PC-9 (cell line): ENCODE results near the gene MINDY4B. TPM values are rescaled to one million over a fixed set of nuclear protein-coding genes. Genes with fewer than 3 reads are reported as not detected.

Experiments used
- BruUV-seq: library from RNA; stranded (reverse); fragments of 400-500 nt; replicated peaks from 2 replicates; lab custom pipeline; 2021; lab: Mats Ljungman, UMichigan
- CTCF ChIA-PET: fragments of 300-600 bp; sonication (Branson Sonifier 250); formaldehyde crosslinking; loops from one replicate; lab custom pipeline; 2022; ENCODE audit warnings: antibody characterized with exemption; lab: Charles Lee
- POLR2A ChIA-PET: fragments of 300-600 bp; sonication (Branson Sonifier 250); formaldehyde crosslinking; loops from one replicate; lab custom pipeline; 2022; ENCODE audit warnings: antibody characterized with exemption; ENCODE audit not compliant: unreplicated experiment; lab: Charles Lee
- DNase-seq, 2 experiments: peaks; one replicate each; pipeline versions ENCODE4 v3.0.0 to v3.0.0-alpha.2; 2015 to 2022; ENCODE audit warnings: mixed read lengths in 1 of 2
- H2AFZ ChIP-seq: fragments of 200-600 bp; sonication (generic); 2 replicates; pipeline ENCODE4 v1.8.1; 2017; ENCODE audit warnings: antibody characterized with exemption
- H3F3A ChIP-seq: fragments of 200-600 bp; sonication (generic); 2 replicates; pipeline ENCODE4 v1.8.1; 2017; ENCODE audit warnings: antibody characterized with exemption, mild to moderate bottlenecking, low read depth; ENCODE audit not compliant: insufficient read depth
- H3K27ac ChIP-seq: fragments of 200-600 bp; sonication (generic); 2 replicates; pipeline ENCODE4 v1.6.1; 2016; ENCODE audit warnings: mixed run types
- H3K27me3 ChIP-seq: fragments of 200-600 bp; sonication (generic); 2 replicates; pipeline ENCODE4 v1.6.1; 2016; ENCODE audit warnings: low read depth, mixed run types; ENCODE audit not compliant: insufficient read depth
- H3K36me3 ChIP-seq: fragments of 200-600 bp; sonication (generic); 2 replicates; pipeline ENCODE4 v1.6.1; 2016; ENCODE audit warnings: low read depth, mixed run types
- H3K4me1 ChIP-seq: fragments of 200-600 bp; sonication (generic); replicated peaks from 2 replicates; pipeline ENCODE4 v1.6.1; 2016; ENCODE audit warnings: mixed run types; ENCODE audit not compliant: insufficient read depth
- H3K4me2 ChIP-seq: fragments of 200-600 bp; sonication (generic); 2 replicates; pipeline ENCODE4 v1.6.1; 2017; ENCODE audit warnings: mixed run types
- H3K4me3 ChIP-seq: fragments of 200-600 bp; sonication (generic); 2 replicates; pipeline ENCODE4 v1.6.1; 2016; ENCODE audit warnings: mixed run types
- H3K79me2 ChIP-seq: fragments of 200-600 bp; sonication (generic); 2 replicates; pipeline ENCODE4 v1.6.1; 2017; ENCODE audit warnings: low read depth, mixed run types
- H3K9me2 ChIP-seq: fragments of 200-600 bp; sonication (generic); 2 replicates; pipeline ENCODE4 v1.8.1; 2017; ENCODE audit warnings: mild to moderate bottlenecking; ENCODE audit not compliant: insufficient read depth
- H3K9me3 ChIP-seq: fragments of 200-600 bp; sonication (generic); 2 replicates; pipeline ENCODE4 v1.8.1; 2016; ENCODE audit warnings: low read depth; ENCODE audit not compliant: insufficient read depth
- H4K20me1 ChIP-seq: fragments of 200-600 bp; sonication (generic); 2 replicates; pipeline ENCODE4 v1.8.1; 2017; ENCODE audit not compliant: insufficient read depth
- CTCF ChIP-seq: fragments of 200-600 bp; sonication (generic); conservative IDR thresholded peaks from 2 replicates; pipeline ENCODE4 v1.6.1; 2017; ENCODE audit warnings: mixed run types, antibody characterized with exemption, mild to moderate bottlenecking, moderate library complexity
- EZH2 ChIP-seq: fragments of 200-600 bp; sonication (generic); IDR thresholded peaks from 2 replicates; pipeline ENCODE4 v1.8.0; 2017; ENCODE audit warnings: antibody characterized with exemption, low read depth
- intact Hi-C: fragments of 100-400 bp; cut with micrococcal nuclease; formaldehyde crosslinking; loops from one replicate; pipeline ENCODE4 v1.10.0; 2022; ENCODE audit not compliant: unreplicated experiment
- total RNA-seq: library from RNA; stranded (reverse); gene quantifications from 2 replicates; pipeline ENCODE4 v1.2.3, GENCODE V29; 2021

Gene MINDY4B
- total RNA-seq, 1 experiment from 2014 or later, result not detected

DNA sequence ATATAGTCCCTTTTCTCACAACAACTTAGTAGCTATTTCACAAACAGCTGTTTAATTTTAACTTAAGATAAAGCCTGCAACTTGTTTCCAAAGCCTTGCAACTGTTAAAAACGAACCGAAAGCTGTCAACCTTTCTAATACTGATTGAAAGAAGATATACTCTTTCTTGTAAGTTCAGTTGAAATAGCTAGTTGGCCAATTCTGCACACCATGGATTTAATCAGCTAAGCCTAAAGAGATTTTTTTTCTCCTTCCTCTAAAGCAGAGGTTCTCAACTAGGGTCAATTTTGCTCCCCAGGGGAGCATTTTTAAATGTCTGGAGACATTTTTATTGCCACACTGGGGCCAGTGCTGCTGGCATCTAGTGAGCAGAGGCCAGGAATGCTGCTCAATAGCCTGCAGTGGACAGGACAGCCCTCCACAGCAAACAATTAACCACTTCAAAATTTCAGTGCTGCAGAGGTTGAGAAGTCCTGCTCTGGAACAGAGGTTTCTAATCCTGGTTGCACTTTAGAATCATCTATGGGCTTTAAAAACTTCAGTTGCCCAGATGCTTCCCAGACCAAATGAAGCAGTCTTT is 26.2 kb downstream of the MINDY4B start:
- no peak overlapping the region for H2AFZ ChIP-seq
- no peaks in the 10 kb centered on the region for H3K36me3 ChIP-seq
- H3K9me3 ChIP-seq, result no peaks in the 10 kb centered on the region
- H3K9me2 ChIP-seq, result no peaks in the 10 kb centered on the region; the same call in 1 of the 2 replicates
- no peak overlapping the region for H3K27ac ChIP-seq
- no peak overlapping the region for H3K4me2 ChIP-seq
- no peak for DNase-seq
- no peak overlapping the region for H3K4me3 ChIP-seq
- ChIA-PET CTCF (no interaction called here), POLR2A (no interaction called here)
- no peaks in the 10 kb centered on the region for H4K20me1 ChIP-seq
- H3F3A ChIP-seq, result no peaks in the 10 kb centered on the region
- intact Hi-C loops, result no loop called here
- H3K79me2 ChIP-seq, result no peaks in the 10 kb centered on the region
- no peaks in the 10 kb centered on the region for H3K27me3 ChIP-seq
- H3K4me1 ChIP-seq, result no peaks in the 10 kb centered on the region
- no TSS peak for BruUV-seq
- no peak for TF ChIP-seq CTCF
- no peak for TF ChIP-seq EZH2

GRCh38 chr3:150878290-150878689 is 26.9 kb downstream of the MINDY4B start:
- no peaks in the 10 kb centered on the region for H3K79me2 ChIP-seq
- no peaks in the 10 kb centered on the region for H3K27me3 ChIP-seq
- H3K9me3 ChIP-seq, result no peaks in the 10 kb centered on the region
- H3K4me2 ChIP-seq, result no peak overlapping the region
- H3K36me3 ChIP-seq, result no peaks in the 10 kb centered on the region
- ChIA-PET CTCF (no interaction called here), POLR2A (no interaction called here)
- no peak for DNase-seq
- no peaks in the 10 kb centered on the region; the same call in 1 of the 2 replicates for H3K9me2 ChIP-seq
- intact Hi-C loops, result no loop called here
- no peak overlapping the region for H3K27ac ChIP-seq
- H3K4me1 ChIP-seq, result no peaks in the 10 kb centered on the region
- H2AFZ ChIP-seq, result no peak overlapping the region
- BruUV-seq, result no TSS peak
- no peaks in the 10 kb centered on the region for H3F3A ChIP-seq
- H3K4me3 ChIP-seq, result no peak overlapping the region
- TF ChIP-seq EZH2 (no peak), CTCF (no peak)
- no peaks in the 10 kb centered on the region for H4K20me1 ChIP-seq

- no peaks in the 10 kb centered on the region; the same call in 1 of the 2 replicates for H3K9me2 ChIP-seq
- H3F3A ChIP-seq, result no peaks in the 10 kb centered on the region
- H3K9me3 ChIP-seq, result no peaks in the 10 kb centered on the region
- no peaks in the 10 kb centered on the region for H3K27me3 ChIP-seq
- ChIA-PET POLR2A (no interaction called here), CTCF (no interaction called here)
- DNase-seq, result no peak
- H3K36me3 ChIP-seq, result no peaks in the 10 kb centered on the region
- no TSS peak for BruUV-seq
- TF ChIP-seq EZH2, result no peak
- no peak for TF ChIP-seq CTCF
- no peaks in the 10 kb centered on the region for H3K79me2 ChIP-seq
- H4K20me1 ChIP-seq, result no peaks in the 10 kb centered on the region
- no peak overlapping the region for H3K4me2 ChIP-seq
- intact Hi-C loops, result no loop called here
- no peak overlapping the region for H2AFZ ChIP-seq
- no peak overlapping the region for H3K4me3 ChIP-seq
- no peak overlapping the region for H3K27ac ChIP-seq
- no peaks in the 10 kb centered on the region for H3K4me1 ChIP-seq
Measured at GRCh38 chr3:150877303-150877702, 27.9 kb downstream of the MINDY4B start.
